SK-N-SH treated with all-trans-retinoic acid at 6 μM for 48 hours (cell line): ENCODE measurements around the gene FGF14.

Experiments
- CREB5 ChIP-seq: fragments of 250-450 bp; sonication (Bioruptor Pico); IDR thresholded peaks from 2 replicates; pipeline ENCODE4 v1.5.1; 2020; ENCODE audit warnings: low read depth, mild to moderate bottlenecking, moderate library complexity
- CSRNP3 ChIP-seq: fragments of 250-450 bp; sonication (Bioruptor Pico); IDR thresholded peaks from 2 replicates; pipeline ENCODE4 v1.5.1; 2021; ENCODE audit warnings: mild to moderate bottlenecking, moderate library complexity
- PATZ1 ChIP-seq: fragments of 250-450 bp; sonication (Bioruptor Pico); IDR thresholded peaks from 2 replicates; pipeline ENCODE4 v1.8.0; 2020; ENCODE audit warnings: mild to moderate bottlenecking, moderate library complexity, borderline replicate concordance
- POU6F1 ChIP-seq: fragments of 250-450 bp; sonication (Bioruptor Pico); IDR thresholded peaks from 2 replicates; pipeline ENCODE4 v1.8.0; 2021; ENCODE audit warnings: low read depth, mild to moderate bottlenecking, moderate library complexity, borderline replicate concordance
- RARB ChIP-seq: fragments of 250-450 bp; sonication (Bioruptor Pico); IDR thresholded peaks from 2 replicates; pipeline ENCODE4 v1.8.0; 2021; ENCODE audit warnings: mild to moderate bottlenecking, moderate library complexity
- TCF4 ChIP-seq: fragments of 250-450 bp; sonication (Bioruptor Pico); IDR thresholded peaks from 2 replicates; pipeline ENCODE4 v1.8.0; 2021; ENCODE audit warnings: mild to moderate bottlenecking, moderate library complexity, borderline replicate concordance
- TOX ChIP-seq: fragments of 250-450 bp; sonication (Bioruptor Pico); IDR thresholded peaks from 2 replicates; pipeline ENCODE4 v1.8.0; 2021; ENCODE audit warnings: mild to moderate bottlenecking, moderate library complexity, borderline replicate concordance
- ZFP3 ChIP-seq: fragments of 250-450 bp; sonication (Bioruptor Pico); IDR thresholded peaks from 2 replicates; pipeline ENCODE4 v1.5.0; 2020; ENCODE audit warnings: mild to moderate bottlenecking, moderate library complexity
- ZFP30 ChIP-seq: fragments of 450-650 bp; formaldehyde crosslinking; IDR thresholded peaks from 2 replicates; pipeline ENCODE4 v1.5.0; 2022; ENCODE audit warnings: mild to moderate bottlenecking, moderate library complexity
- ZNF70 ChIP-seq: fragments of 450-650 bp; formaldehyde crosslinking; IDR thresholded peaks from 2 replicates; pipeline ENCODE4 v1.5.0; 2020; ENCODE audit warnings: mild to moderate bottlenecking, moderate library complexity

- TF ChIP-seq ZFP30 (CRISPR knock-in tag) (no peak), PATZ1 (CRISPR knock-in tag) (no peak), ZFP3 (CRISPR knock-in tag) (no peak), TOX (no peak), RARB (CRISPR knock-in tag) (no peak), TCF4 (CRISPR knock-in tag) (no peak), ZNF70 (CRISPR knock-in tag) (no peak), CSRNP3 (CRISPR knock-in tag) (no peak), CREB5 (CRISPR knock-in tag) (no peak), POU6F1 (CRISPR knock-in tag) (no peak)
These were observed 397.8 kb downstream of the FGF14 start for GRCh38 chr13:102003848-102004570.
